BJ (cell line): ENCODE data around the gene SLC9A3. TPM values are rescaled to one million over a fixed set of nuclear protein-coding genes. Genes with fewer than 3 reads are reported as not detected.

Source experiments
- CTCF ChIA-PET: fragments of 350-600 bp; formaldehyde crosslinking; extraction: SDS; loops from one replicate; lab custom pipeline; 2021; ENCODE audit warnings: antibody characterized with exemption, inconsistent platforms; lab: Yijun Ruan, JAX
- POLR2A ChIA-PET: fragments of 300-600 bp; sonication (Branson Sonifier 250); formaldehyde crosslinking; extraction: SDS; loops from one replicate; lab custom pipeline; 2021; ENCODE audit warnings: antibody characterized with exemption; lab: Charles Lee
- DNase-seq: peaks from one replicate; pipeline ENCODE4 v3.0.0-alpha.2; 2011; ENCODE audit warnings: low read depth
- H3K27me3 ChIP-seq: 2 replicates; pipeline ENCODE4 v1.6.0; 2011; ENCODE audit warnings: low read length; ENCODE audit not compliant: control insufficient read depth, insufficient read depth
- H3K36me3 ChIP-seq: 2 replicates; pipeline ENCODE4 v1.5.1; 2011; ENCODE audit warnings: low read length; ENCODE audit not compliant: control insufficient read depth, insufficient read depth
- H3K4me3 ChIP-seq: 2 replicates; pipeline ENCODE4 v1.5.1; 2011; ENCODE audit warnings: low read depth, mild to moderate bottlenecking, control low read depth, low read length
- polyA plus RNA-seq: library from polyadenylated mRNA; depleted of rRNA; stranded (reverse); fragments of >200 nt; gene quantifications from 2 replicates; pipeline ENCODE4 v1.2.3, GENCODE V29; 2011
- TF ChIP-seq, protein P1 (sequence below): IDR thresholded peaks from 2 replicates; pipeline ENCODE4 v1.5.1; 2011; ENCODE audit warnings: low read depth, mild to moderate bottlenecking, control low read depth, inconsistent platforms, low read length, moderate library complexity; ENCODE audit not compliant: insufficient read depth

Gene SLC9A3
- polyA plus RNA-seq, 1 experiment = 1.2 TPM

DNA sequence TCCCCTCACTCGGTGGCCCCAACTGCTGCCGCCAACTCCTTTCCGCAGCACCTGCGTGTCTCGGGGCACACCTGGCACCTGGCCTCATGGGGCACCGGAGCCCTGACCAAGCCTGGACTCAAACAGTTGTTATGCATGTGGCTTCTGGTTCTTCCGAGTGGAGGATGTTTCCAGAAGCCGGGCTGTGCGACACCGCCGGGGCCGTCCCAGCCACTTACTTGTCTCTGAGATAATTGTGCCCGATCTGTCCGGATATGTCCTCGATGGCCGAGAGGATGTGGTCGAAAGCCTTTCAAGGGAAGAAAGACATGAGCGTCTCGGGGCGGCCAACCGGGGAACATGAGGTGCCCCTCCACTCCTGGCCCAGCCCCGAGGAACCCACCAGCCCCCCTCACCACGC lies 42.9 kb downstream of the SLC9A3 start:
- ChIA-PET CTCF (no interaction called here), POLR2A (no interaction called here)
- no peak for DNase-seq
- no peak overlapping the region for H3K4me3 ChIP-seq
- TF ChIP-seq, protein P1, sequence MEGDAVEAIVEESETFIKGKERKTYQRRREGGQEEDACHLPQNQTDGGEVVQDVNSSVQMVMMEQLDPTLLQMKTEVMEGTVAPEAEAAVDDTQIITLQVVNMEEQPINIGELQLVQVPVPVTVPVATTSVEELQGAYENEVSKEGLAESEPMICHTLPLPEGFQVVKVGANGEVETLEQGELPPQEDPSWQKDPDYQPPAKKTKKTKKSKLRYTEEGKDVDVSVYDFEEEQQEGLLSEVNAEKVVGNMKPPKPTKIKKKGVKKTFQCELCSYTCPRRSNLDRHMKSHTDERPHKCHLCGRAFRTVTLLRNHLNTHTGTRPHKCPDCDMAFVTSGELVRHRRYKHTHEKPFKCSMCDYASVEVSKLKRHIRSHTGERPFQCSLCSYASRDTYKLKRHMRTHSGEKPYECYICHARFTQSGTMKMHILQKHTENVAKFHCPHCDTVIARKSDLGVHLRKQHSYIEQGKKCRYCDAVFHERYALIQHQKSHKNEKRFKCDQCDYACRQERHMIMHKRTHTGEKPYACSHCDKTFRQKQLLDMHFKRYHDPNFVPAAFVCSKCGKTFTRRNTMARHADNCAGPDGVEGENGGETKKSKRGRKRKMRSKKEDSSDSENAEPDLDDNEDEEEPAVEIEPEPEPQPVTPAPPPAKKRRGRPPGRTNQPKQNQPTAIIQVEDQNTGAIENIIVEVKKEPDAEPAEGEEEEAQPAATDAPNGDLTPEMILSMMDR = no peak
- H3K36me3 ChIP-seq = no peaks in the 10 kb centered on the region
- no peaks in the 10 kb centered on the region for H3K27me3 ChIP-seq

DNA sequence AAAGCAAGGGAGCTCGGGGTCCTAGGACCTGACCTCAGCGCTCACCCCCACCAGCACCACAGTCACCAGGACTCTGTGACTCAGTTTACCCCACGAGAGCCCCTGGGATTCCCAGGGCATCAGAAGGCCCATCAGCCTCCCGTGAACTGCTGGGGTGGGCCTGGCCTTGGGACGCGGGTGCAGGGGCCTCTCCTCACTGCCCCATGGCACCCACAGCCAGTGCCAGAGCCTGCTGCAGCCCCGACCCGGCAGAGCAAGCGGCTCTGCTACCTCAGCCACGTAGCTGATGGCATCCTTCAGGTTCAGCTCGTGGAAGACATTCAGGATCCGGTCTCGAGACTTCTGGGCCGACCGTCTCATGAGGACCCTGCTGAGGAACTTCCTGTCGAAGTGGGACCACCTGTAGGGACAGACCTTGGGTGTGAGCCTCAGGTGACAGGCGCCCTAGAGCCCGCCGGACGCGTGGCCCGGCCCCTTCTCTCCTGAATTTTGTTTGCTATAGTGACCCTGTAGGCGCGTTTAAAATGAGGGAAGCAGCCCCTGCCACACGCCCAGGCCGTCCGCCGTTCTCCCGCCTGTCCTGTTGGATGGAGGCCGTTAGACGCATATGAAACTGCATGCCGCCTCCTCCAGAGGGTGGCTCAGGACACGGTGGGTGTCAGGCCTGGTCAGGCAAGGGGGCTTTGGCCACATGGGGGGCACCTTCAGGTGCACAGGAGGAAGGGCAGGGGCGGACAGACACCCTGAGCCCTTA lies 44.5 kb downstream of the SLC9A3 start:
- no peak for DNase-seq
- Histone ChIP-seq H3K4me3 (no peak overlapping the region), H3K36me3 (no peaks in the 10 kb centered on the region), H3K27me3 (no peaks in the 10 kb centered on the region)
- POLR2A ChIA-PET = no interaction called here
- TF ChIP-seq, protein P1 = no peak
- CTCF ChIA-PET = no interaction called here

- Histone ChIP-seq H3K27me3 (no peaks in the 10 kb centered on the region), H3K36me3 (no peaks in the 10 kb centered on the region), H3K4me3 (no peak overlapping the region)
- POLR2A ChIA-PET = no interaction called here
- TF ChIP-seq, protein P1 = no peak
- DNase-seq = no peak
- CTCF ChIA-PET = no interaction called here
Measured at GRCh38 chr5:478982-479535, 45.2 kb downstream of the SLC9A3 start.

DNA sequence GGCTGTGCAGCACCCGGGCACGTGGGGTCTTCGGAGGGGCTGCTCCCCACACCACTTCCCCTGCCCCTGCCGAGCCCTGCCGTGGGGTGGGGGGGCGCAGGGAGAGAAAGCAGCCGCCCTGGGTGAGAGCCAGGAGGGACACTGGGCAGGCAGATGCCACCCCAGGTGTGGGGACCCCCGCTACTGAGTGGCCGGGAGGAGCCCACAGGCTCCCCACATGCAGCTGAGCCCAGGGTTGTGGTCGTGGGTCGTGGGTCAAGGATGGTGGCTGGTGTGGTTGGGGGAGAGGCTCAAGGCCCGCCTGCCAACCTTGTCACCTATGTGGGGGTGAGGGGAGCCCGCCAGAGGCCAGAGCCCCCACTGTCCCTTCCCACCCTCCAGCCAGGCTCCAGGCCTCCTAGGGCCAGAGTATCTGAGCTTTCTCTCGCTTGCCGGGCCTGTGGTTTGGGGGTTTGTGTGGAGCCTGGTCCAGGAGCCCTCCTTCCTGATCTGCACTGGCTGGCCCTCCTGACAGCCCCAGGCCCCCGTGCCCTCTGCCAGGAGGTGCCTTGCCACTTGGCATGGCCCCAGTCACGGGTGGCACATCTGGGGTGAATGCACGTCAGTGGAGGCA lies 45.8 kb downstream of the SLC9A3 start:
- H3K27me3 ChIP-seq = no peaks in the 10 kb centered on the region
- no peak for DNase-seq
- no peak overlapping the region for H3K4me3 ChIP-seq
- ChIA-PET POLR2A (no interaction called here), CTCF (no interaction called here)
- H3K36me3 ChIP-seq = no peaks in the 10 kb centered on the region
- TF ChIP-seq, protein P1 = no peak

DNA sequence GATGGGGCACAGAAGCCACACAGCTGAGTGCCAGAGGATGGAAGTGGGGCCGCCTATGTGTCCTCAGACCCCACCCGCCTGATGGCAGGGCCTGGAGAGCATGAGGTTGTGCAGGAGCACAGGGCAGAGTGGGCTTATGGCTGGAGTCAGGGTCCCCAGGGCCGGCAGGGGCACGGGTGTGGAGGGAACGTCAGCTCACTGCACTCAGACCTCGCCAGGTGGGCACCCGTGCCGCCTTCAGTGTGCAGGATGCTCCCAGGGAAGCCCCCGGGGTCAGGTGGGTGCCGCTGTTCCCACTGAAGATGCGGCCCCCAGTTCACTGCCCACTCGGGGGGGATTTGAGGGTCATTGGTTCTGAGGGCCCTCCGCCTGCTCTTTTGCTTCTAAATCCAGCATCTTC lies 46.4 kb downstream of the SLC9A3 start:
- DNase-seq = no peak
- Histone ChIP-seq H3K4me3 (no peak overlapping the region), H3K27me3 (no peaks in the 10 kb centered on the region), H3K36me3 (no peaks in the 10 kb centered on the region)
- TF ChIP-seq, protein P1 = no peak
- POLR2A ChIA-PET = no interaction called here
- CTCF ChIA-PET = no interaction called here
